PFSK-1 (cell line): ENCODE measurements around the gene RPLP2.

Source experiments
- POLR2AphosphoS5 ChIP-seq: IDR thresholded peaks from 2 replicates; pipeline ENCODE4 v1.6.1; 2012; ENCODE audit warnings: low read depth, mild to moderate bottlenecking, control low read depth, low read length, moderate library complexity
- REST ChIP-seq, 2 experiments: IDR thresholded peaks; 2 replicates each; pipeline versions ENCODE4 v1.6.1 to v1.8.0; 2011 to 2012; ENCODE audit warnings: low read depth in 2 of 2, low read length in 2 of 2, control low read depth in 1 of 2, inconsistent platforms in 1 of 2, mild to moderate bottlenecking in 1 of 2, moderate library complexity in 1 of 2; ENCODE audit not compliant: insufficient read depth in 1 of 2
- SIN3A ChIP-seq: IDR thresholded peaks from 2 replicates; pipeline ENCODE4 v1.6.1; 2012; ENCODE audit warnings: mild to moderate bottlenecking, low read length, moderate library complexity, borderline replicate concordance; ENCODE audit not compliant: insufficient read depth
- TAF1 ChIP-seq: IDR thresholded peaks from 2 replicates; pipeline ENCODE4 v1.6.1; 2012; ENCODE audit warnings: low read length, control low read depth, borderline replicate concordance; ENCODE audit not compliant: insufficient read depth

- TF ChIP-seq POLR2AphosphoS5 (no peak), SIN3A (peak; percentile 56; the same call in 1 of the 2 replicates), TAF1 (no peak), REST (IDR thresholded peaks at IDR 0.05; ENCODE audit: insufficient read depth in 1 of 2, low read depth in 2 of 2, low read length in 2 of 2) (no peak)
These were observed 32.2 kb downstream of the RPLP2 start for GRCh38 chr11:841981-842369.
